ENCODE data around the gene OVCA2. TPM values are rescaled to one million over a fixed set of nuclear protein-coding genes. Genes with fewer than 3 reads are reported as not detected.
A peak's percentile ranks its signal among the peaks of the same experiment; 100 is the strongest.

OVCA2 gene
- total RNA-seq, result 10 to 100 TPM; 54.2 to 56.2 TPM
- 60.0 TPM for polyA plus RNA-seq

- Histone ChIP-seq H3K36me3 (ENCODE audit: insufficient read depth, low read length) (peaks cover 16% of the 10 kb centered on the region), H3K27ac (ENCODE audit: low read depth, low read length) (peak within 1 kb of the TSS; percentile 93), H3K9me3 (ENCODE audit: low read length) (no peaks in the 10 kb centered on the region), H3K4me3 (ENCODE audit: low read length) (peak within 1 kb of the TSS; percentile 92), H3K4me1 (ENCODE audit: insufficient read depth, low read length) (peaks cover 20% of the 10 kb centered on the region), H3K27me3 (ENCODE audit: insufficient read depth, low read length, poor library complexity, severe bottlenecking) (no peaks in the 10 kb centered on the region)
- Mint-ChIP-seq H3K36me3 (peaks cover 0 to 51% (median 8%) of the 10 kb centered on the region in 3 donors), H3K9me3 (no peaks in the 10 kb centered on the region), H3K4me3 (peak within 1 kb of the TSS; percentile 85 to 97 (median 90)), H3K27ac (peak within 1 kb of the TSS; percentile 89 to 99 (median 98)), H3K4me1 (peaks cover 11 to 27% (median 15%) of the 10 kb centered on the region in 3 donors), H3K27me3 (peaks cover 0 to 4% of the 10 kb centered on the region in 2 donors)
- DNase-seq, result peak; percentile 96 to 98 (median 97)
- CTCF ChIA-PET, result interaction anchor here (0.9 to 1.8 kb wide), 5 partner anchors 10 to 373 kb away, joined by 3 to 7 read pairs (median 4); partner anchors contain the start of gene HIC1
- POLR2A ChIA-PET, result interaction anchor here (0.6 to 1.5 kb wide), 4 partner anchors 11 to 41 kb away, joined by 3 read pairs; no protein-coding TSS in a partner anchor
Measured at GRCh38 chr17:2041561-2042389, at the start of gene OVCA2. TSS of gene OVCA2 (plus strand) at chr17:2042022. CDS start at chr17:2042048, 26 bp downstream.

DNA sequence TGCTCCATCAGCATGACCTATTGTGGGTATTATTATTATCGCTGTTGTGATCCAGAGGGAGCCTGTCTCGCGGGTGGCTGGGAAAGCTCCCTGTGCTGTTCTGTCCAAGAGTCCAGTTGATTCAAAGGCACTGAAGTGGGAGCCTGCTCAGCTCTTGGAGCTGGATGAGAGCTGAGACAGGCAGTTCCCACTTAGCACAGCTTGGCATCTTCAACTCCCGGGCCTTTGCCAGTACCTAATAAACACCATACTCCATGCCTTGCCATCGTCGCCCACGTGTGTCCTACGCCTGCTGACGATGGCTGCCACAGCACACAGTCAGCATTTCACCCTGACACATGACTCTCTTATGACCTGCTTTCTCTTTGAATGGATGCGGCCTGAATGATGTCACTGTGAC lies 49.3 kb upstream of the OVCA2 start:
- peaks cover 4% of the 10 kb centered on the region for H3K27me3 ChIP-seq (ENCODE audit: insufficient read depth, low read length, poor library complexity, severe bottlenecking)
- no peak overlapping the region for H3K4me3 Mint-ChIP-seq
- H3K36me3 Mint-ChIP-seq, result no peaks in the 10 kb centered on the region
- no peak for DNase-seq
- H3K27ac ChIP-seq (ENCODE audit: low read depth, low read length), result no peak overlapping the region
- CTCF ChIA-PET, result no interaction called here
- H3K27ac Mint-ChIP-seq, result no peak overlapping the region
- POLR2A ChIA-PET, result no interaction called here
- no peaks in the 10 kb centered on the region for H3K9me3 Mint-ChIP-seq
- no peaks in the 10 kb centered on the region for H3K36me3 ChIP-seq (ENCODE audit: insufficient read depth, low read length)
- peaks cover 0 to 5% (median 0%) of the 10 kb centered on the region in 3 donors for H3K4me1 Mint-ChIP-seq
- H3K4me1 ChIP-seq (ENCODE audit: insufficient read depth, low read length), result no peaks in the 10 kb centered on the region
- H3K27me3 Mint-ChIP-seq, result peaks cover 14 to 25% of the 10 kb centered on the region in 2 donors
- H3K4me3 ChIP-seq (ENCODE audit: low read length), result no peak overlapping the region
- H3K9me3 ChIP-seq (ENCODE audit: low read length), result no peaks in the 10 kb centered on the region

DNA sequence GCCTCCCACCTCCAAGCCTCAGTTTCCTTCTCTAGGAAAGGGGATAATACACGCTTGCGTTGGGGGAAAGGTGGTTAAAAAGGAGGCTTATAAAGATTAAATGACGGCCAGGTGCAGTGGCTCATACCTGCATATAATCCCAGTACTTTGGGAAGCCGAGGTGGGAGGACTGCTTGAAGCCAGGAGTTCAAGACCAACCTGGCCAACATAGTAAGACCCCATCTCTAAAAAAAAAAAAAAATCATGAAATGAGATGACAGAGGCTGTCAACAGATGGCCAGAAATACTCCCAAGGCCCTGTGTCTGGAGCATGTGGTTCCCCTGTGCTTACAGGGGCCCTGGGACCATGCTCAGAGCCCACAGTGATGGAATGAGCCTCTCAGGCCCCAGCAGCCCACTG lies 47.1 kb upstream of the OVCA2 start:
- no peak for DNase-seq
- Histone ChIP-seq H3K4me1 (ENCODE audit: insufficient read depth, low read length) (no peaks in the 10 kb centered on the region), H3K4me3 (ENCODE audit: low read length) (no peak overlapping the region), H3K27me3 (ENCODE audit: insufficient read depth, low read length, poor library complexity, severe bottlenecking) (peaks cover 4% of the 10 kb centered on the region), H3K27ac (ENCODE audit: low read depth, low read length) (no peak overlapping the region), H3K36me3 (ENCODE audit: insufficient read depth, low read length) (no peaks in the 10 kb centered on the region), H3K9me3 (ENCODE audit: low read length) (no peaks in the 10 kb centered on the region)
- no peaks in the 10 kb centered on the region for H3K9me3 Mint-ChIP-seq
- no peak overlapping the region for H3K27ac Mint-ChIP-seq
- POLR2A ChIA-PET, result no interaction called here
- peaks cover 20 to 30% of the 10 kb centered on the region in 2 donors for H3K27me3 Mint-ChIP-seq
- H3K36me3 Mint-ChIP-seq, result no peaks in the 10 kb centered on the region
- H3K4me3 Mint-ChIP-seq, result no peak overlapping the region
- CTCF ChIA-PET, result no interaction called here
- H3K4me1 Mint-ChIP-seq, result peaks cover 2 to 9% (median 3%) of the 10 kb centered on the region in 3 donors

DNA sequence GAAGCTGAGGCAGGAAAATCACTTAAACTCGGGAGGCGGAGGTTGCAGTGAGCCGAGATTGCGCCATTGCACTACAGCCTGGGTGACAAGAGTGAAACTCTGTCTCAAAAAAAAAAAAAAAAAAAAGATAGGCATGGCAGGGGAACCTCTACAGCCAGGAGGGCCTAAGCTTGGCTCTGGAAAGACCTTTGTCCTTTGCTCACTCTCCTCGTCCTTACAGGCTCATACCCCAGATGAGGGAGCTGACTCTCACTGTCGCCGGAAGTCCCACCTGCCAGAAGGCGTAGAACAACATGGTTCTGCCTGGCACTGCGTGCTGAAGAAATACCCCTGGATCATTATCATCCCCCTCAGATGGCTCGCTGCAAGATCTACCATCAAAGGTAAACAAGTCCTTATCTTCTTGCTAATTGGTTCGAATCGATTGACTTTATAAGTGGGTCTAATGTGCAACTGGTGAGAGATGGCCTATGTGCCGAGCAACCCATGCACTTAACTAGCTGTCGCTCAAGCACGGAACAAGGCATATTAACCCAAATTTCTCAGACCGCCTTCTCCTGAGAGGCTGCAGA lies 46.4 kb upstream of the OVCA2 start:
- H3K27ac Mint-ChIP-seq, result no peak overlapping the region
- no peaks in the 10 kb centered on the region for H3K36me3 Mint-ChIP-seq
- H3K36me3 ChIP-seq (ENCODE audit: insufficient read depth, low read length), result no peaks in the 10 kb centered on the region
- H3K4me1 Mint-ChIP-seq, result peaks cover 2 to 9% (median 3%) of the 10 kb centered on the region in 3 donors
- H3K9me3 ChIP-seq (ENCODE audit: low read length), result no peaks in the 10 kb centered on the region
- H3K27ac ChIP-seq (ENCODE audit: low read depth, low read length), result no peak overlapping the region
- H3K4me3 ChIP-seq (ENCODE audit: low read length), result no peak overlapping the region
- POLR2A ChIA-PET, result no interaction called here
- H3K4me1 ChIP-seq (ENCODE audit: insufficient read depth, low read length), result no peaks in the 10 kb centered on the region
- H3K4me3 Mint-ChIP-seq, result no peak overlapping the region
- CTCF ChIA-PET, result no interaction called here
- no peaks in the 10 kb centered on the region for H3K9me3 Mint-ChIP-seq
- peaks cover 20 to 36% of the 10 kb centered on the region in 2 donors for H3K27me3 Mint-ChIP-seq
- DNase-seq, result no peak
- peaks cover 4% of the 10 kb centered on the region for H3K27me3 ChIP-seq (ENCODE audit: insufficient read depth, low read length, poor library complexity, severe bottlenecking)

- CTCF ChIA-PET, result no interaction called here
- Histone ChIP-seq H3K9me3 (ENCODE audit: low read length) (no peaks in the 10 kb centered on the region), H3K36me3 (ENCODE audit: insufficient read depth, low read length) (no peaks in the 10 kb centered on the region), H3K4me3 (ENCODE audit: low read length) (no peak overlapping the region), H3K27me3 (ENCODE audit: insufficient read depth, low read length, poor library complexity, severe bottlenecking) (peaks cover 4% of the 10 kb centered on the region), H3K27ac (ENCODE audit: low read depth, low read length) (no peak overlapping the region), H3K4me1 (ENCODE audit: insufficient read depth, low read length) (no peaks in the 10 kb centered on the region)
- POLR2A ChIA-PET, result no interaction called here
- peaks cover 2 to 9% (median 3%) of the 10 kb centered on the region in 3 donors for H3K4me1 Mint-ChIP-seq
- H3K36me3 Mint-ChIP-seq, result no peaks in the 10 kb centered on the region
- no peak overlapping the region for H3K4me3 Mint-ChIP-seq
- no peaks in the 10 kb centered on the region for H3K9me3 Mint-ChIP-seq
- H3K27ac Mint-ChIP-seq, result no peak overlapping the region
- DNase-seq, result no peak
- peaks cover 17 to 36% of the 10 kb centered on the region in 2 donors for H3K27me3 Mint-ChIP-seq
Measured at GRCh38 chr17:1995907-1996799, 45.7 kb upstream of the OVCA2 start.

- Mint-ChIP-seq H3K27me3 (peaks cover 17 to 36% of the 10 kb centered on the region in 2 donors), H3K27ac (peak overlapping the region in 1 of 8 donors; percentile 23), H3K9me3 (no peaks in the 10 kb centered on the region), H3K36me3 (no peaks in the 10 kb centered on the region), H3K4me3 (no peak overlapping the region), H3K4me1 (peaks cover 2 to 9% (median 3%) of the 10 kb centered on the region in 3 donors)
- Histone ChIP-seq H3K27ac (ENCODE audit: low read depth, low read length) (no peak overlapping the region), H3K27me3 (ENCODE audit: insufficient read depth, low read length, poor library complexity, severe bottlenecking) (peaks cover 4% of the 10 kb centered on the region), H3K4me3 (ENCODE audit: low read length) (no peak overlapping the region), H3K4me1 (ENCODE audit: insufficient read depth, low read length) (no peaks in the 10 kb centered on the region), H3K36me3 (ENCODE audit: insufficient read depth, low read length) (no peaks in the 10 kb centered on the region), H3K9me3 (ENCODE audit: low read length) (no peaks in the 10 kb centered on the region)
- ChIA-PET CTCF (no interaction called here), POLR2A (no interaction called here)
- no peak for DNase-seq
Measured at GRCh38 chr17:1996800-1997288, 45.0 kb upstream of the OVCA2 start.

DNA sequence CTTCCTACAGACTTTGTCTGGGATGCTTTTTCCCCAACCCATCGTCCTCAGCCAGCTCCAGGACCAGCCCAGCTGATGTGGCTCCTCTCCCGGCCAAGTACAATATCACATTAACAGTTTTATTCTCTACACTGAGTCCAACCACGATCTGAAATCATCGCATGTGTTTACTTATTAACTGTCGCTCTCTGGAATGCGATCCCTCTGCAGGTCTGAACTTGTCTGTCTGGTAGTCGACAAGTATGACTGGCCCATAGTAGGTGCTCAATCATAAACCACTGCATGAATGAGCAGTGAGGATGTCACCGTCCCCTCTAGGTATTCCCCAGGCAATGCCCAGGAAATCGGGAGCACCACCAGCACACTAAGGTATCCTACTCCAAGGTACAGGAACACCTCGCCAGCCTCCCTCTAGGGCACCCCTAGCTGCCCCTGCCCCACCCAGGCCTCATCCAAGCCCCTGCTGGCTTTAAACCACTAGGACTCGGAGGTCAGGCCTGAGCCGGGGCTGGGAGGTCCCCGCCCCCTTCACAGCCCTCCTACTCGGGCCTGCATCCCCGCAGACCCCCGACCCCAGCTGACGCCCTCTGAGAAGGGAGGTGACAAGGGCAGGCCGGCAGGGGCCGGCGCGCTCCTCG lies 44.4 kb upstream of the OVCA2 start:
- Histone ChIP-seq H3K27me3 (ENCODE audit: insufficient read depth, low read length, poor library complexity, severe bottlenecking) (peaks cover 4% of the 10 kb centered on the region), H3K9me3 (ENCODE audit: low read length) (no peaks in the 10 kb centered on the region), H3K36me3 (ENCODE audit: insufficient read depth, low read length) (no peaks in the 10 kb centered on the region), H3K4me1 (ENCODE audit: insufficient read depth, low read length) (no peaks in the 10 kb centered on the region), H3K4me3 (ENCODE audit: low read length) (no peak overlapping the region), H3K27ac (ENCODE audit: low read depth, low read length) (no peak overlapping the region)
- H3K27ac Mint-ChIP-seq, result peak overlapping the region in 1 of 8 donors; percentile 23
- no peaks in the 10 kb centered on the region for H3K9me3 Mint-ChIP-seq
- CTCF ChIA-PET, result no interaction called here
- no peak overlapping the region for H3K4me3 Mint-ChIP-seq
- peaks cover 2 to 9% (median 3%) of the 10 kb centered on the region in 3 donors for H3K4me1 Mint-ChIP-seq
- no peaks in the 10 kb centered on the region for H3K36me3 Mint-ChIP-seq
- DNase-seq, result no peak
- POLR2A ChIA-PET, result no interaction called here
- peaks cover 17 to 36% of the 10 kb centered on the region in 2 donors for H3K27me3 Mint-ChIP-seq
